ENCODE measurements around the gene SULT4A1. TPM values are rescaled to one million over a fixed set of nuclear protein-coding genes. Genes with fewer than 3 reads are reported as not detected.

The SULT4A1 gene
- total RNA-seq, 4 donors from 2014 or later = not detected

DNA sequence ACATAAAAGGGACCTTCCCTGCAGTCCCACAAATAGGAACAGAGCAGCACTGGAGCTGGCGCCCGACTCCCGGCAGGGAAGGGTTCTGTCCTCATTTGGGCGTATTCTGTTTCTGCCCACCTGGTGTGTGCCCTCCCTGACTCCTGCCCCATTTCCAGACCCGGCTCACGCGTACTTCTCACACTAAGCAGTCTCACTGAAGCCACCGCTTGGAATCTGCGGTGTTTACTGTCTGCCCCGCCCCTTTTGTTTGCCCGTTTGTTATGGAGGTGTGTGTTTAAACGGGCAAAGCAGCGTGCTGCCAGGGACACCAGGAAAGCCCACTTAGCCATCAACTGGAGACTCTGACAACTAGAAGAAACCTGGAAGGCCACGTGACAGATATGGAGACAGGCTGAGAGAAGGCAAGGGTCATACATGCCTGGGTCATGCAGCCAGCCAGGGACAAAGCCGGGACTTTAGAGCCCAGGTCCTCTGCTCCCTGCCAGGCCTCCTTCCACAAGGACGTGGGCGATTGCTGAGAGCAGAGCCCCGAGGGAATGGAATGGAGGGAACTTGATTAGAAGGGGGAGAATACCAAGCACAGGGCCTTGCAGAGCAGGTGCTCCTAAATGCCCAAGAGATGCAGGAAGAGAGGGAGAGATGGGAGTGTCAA is 41.5 kb downstream of the SULT4A1 start:
- Histone ChIP-seq H3K9me3 (no peaks in the 10 kb centered on the region), H3K4me1 (peaks cover 0 to under 1% (median 0%) of the 10 kb centered on the region in 3 donors), H3K27ac (no peak overlapping the region), H3K4me3 (no peak overlapping the region), H3K27me3 (peaks cover 0 to 56% (median 0%) of the 10 kb centered on the region in 4 donors), H3K36me3 (no peaks in the 10 kb centered on the region)
- 52 to 68% methylated on average over 14 to 18 of the region's 18 CpGs for WGBS, 2 donors
- intact Hi-C loops (cut with DNase I) = no loop called here
- no peak for TF ChIP-seq POLR2A (IDR thresholded peaks at IDR 0.05)
- TF ChIP-seq, protein P1, sequence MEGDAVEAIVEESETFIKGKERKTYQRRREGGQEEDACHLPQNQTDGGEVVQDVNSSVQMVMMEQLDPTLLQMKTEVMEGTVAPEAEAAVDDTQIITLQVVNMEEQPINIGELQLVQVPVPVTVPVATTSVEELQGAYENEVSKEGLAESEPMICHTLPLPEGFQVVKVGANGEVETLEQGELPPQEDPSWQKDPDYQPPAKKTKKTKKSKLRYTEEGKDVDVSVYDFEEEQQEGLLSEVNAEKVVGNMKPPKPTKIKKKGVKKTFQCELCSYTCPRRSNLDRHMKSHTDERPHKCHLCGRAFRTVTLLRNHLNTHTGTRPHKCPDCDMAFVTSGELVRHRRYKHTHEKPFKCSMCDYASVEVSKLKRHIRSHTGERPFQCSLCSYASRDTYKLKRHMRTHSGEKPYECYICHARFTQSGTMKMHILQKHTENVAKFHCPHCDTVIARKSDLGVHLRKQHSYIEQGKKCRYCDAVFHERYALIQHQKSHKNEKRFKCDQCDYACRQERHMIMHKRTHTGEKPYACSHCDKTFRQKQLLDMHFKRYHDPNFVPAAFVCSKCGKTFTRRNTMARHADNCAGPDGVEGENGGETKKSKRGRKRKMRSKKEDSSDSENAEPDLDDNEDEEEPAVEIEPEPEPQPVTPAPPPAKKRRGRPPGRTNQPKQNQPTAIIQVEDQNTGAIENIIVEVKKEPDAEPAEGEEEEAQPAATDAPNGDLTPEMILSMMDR (IDR thresholded peaks at IDR 0.05) = no peak
- no peak for DNase-seq

DNA sequence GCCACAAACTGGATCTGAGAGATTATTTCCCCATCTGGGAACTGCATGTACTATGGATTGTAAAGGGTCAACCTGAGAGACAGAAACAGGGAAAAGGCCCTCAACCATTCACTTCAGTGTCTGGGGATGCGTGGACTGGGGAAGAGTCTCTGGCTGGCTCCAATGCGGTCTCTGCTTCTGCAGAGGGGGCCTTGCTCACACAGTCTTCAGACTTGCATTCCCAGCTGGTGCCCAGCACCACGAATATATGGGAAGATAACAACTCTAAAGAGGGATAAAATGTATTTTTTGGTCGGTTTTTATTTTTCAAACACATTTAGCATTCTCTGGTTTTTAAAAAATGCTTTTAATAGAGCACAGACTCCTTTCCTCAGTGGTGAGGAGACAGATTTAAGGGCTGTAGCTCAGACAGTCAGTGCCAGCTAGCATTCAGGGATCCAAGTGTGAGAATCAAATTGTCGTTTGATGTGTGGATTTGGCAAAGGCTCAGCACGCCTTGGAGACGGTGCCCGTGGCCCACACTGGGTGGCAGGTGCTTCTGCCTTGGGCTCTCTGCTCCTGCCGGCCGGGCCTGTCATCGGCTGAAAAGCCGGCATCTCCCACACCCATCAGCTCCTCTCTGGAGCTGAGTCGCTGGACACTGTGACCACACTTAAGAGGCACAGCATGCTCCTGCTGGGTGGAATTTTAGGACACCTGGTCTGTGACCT is 42.2 kb downstream of the SULT4A1 start:
- intact Hi-C loops (cut with DNase I) = no loop called here
- 64 to 68% methylated on average over 7 to 9 of the region's 13 CpGs for WGBS, 2 donors
- no peaks in the 10 kb centered on the region for H3K9me3 ChIP-seq
- no peak overlapping the region for H3K27ac ChIP-seq
- no peak for DNase-seq
- no peaks in the 10 kb centered on the region for H3K36me3 ChIP-seq
- no peak overlapping the region for H3K4me3 ChIP-seq
- H3K27me3 ChIP-seq = peaks cover 0 to 53% (median 0%) of the 10 kb centered on the region in 4 donors
- H3K4me1 ChIP-seq = no peaks in the 10 kb centered on the region
- TF ChIP-seq POLR2A (IDR thresholded peaks at IDR 0.05) = no peak
- TF ChIP-seq, protein P1 (IDR thresholded peaks at IDR 0.05) = no peak

DNA sequence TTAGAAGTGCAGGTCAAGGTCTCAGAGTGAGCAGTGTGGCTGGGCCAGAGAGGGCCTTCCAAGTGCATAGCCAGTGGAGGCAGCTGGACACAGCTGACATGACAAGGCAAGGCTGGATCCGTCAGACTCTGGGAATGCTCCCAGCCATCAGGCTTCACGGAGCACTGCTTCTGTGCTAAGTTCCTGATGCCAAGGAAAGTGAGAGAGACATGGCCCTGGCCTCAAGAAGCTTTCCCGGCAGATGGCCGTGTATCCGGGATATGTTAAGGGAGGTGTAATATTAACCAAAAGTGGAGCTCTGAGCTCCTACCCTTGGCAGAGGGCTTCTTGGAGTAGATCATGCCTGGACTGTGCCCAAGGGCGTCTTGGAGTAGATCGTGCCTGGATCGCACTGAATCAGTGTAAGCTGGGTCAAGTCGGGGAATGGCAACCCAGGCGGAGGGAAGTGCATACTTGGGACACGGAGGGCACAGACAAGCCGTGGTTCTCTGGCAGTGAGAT is 42.8 kb downstream of the SULT4A1 start:
- Histone ChIP-seq H3K36me3 (no peaks in the 10 kb centered on the region), H3K27me3 (peaks cover 0 to 48% (median 0%) of the 10 kb centered on the region in 4 donors), H3K4me3 (no peak overlapping the region), H3K4me1 (no peaks in the 10 kb centered on the region), H3K27ac (no peak overlapping the region), H3K9me3 (no peaks in the 10 kb centered on the region)
- WGBS, 2 donors = 76 to 84% methylated on average over 7 to 9 of the region's 12 CpGs
- intact Hi-C loops (cut with DNase I) = no loop called here
- TF ChIP-seq, protein P1 (IDR thresholded peaks at IDR 0.05) = no peak
- no peak for TF ChIP-seq POLR2A (IDR thresholded peaks at IDR 0.05)
- DNase-seq = no peak

DNA sequence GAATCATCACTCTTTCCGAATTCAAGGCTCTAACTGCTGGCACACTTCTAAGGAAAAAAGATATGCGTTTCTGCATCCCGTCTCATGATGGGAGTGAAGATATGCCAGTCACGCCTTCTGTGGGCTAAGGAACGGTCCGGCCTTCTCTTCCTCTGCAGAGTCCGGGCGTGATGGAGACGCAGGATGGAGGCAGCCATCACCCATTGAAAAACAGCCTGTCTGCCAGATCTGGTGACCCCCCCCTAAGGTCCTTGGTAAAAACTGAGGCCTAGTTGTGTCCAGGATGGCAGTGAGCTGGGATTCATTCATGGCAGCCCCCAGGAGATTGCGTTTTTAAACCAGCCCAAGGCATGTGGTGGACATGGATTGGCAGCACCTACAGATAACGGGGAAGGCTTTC is 43.3 kb downstream of the SULT4A1 start:
- H3K9me3 ChIP-seq = no peaks in the 10 kb centered on the region
- no peak overlapping the region for H3K27ac ChIP-seq
- H3K27me3 ChIP-seq = peaks cover 0 to 43% (median 0%) of the 10 kb centered on the region in 4 donors
- WGBS, 2 donors = 90 to 91% methylated on average over 9 of the region's 11 CpGs
- intact Hi-C loops (cut with DNase I) = no loop called here
- H3K36me3 ChIP-seq = no peaks in the 10 kb centered on the region
- H3K4me3 ChIP-seq = no peak overlapping the region
- no peak for DNase-seq
- no peaks in the 10 kb centered on the region for H3K4me1 ChIP-seq
- TF ChIP-seq, protein P1 (IDR thresholded peaks at IDR 0.05) = no peak
- no peak for TF ChIP-seq POLR2A (IDR thresholded peaks at IDR 0.05)

DNA sequence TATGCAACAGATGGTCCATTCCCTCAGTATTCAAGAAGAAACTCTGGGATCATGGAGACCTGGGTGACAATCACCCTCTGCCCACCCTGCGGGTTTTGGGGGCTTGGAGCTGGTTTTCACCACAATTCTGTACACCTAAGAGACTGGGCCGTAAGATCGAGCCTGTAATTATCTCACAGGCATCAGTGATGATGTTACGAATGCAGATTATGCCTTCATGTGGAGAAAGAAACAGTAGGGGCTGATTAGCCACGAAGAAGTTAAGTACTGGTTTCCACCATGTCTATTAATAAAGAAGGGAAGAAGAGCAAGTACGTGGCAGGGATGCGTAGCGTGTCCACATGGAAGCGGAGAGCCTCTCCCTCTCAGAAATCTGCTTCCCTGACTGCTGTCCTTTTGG is 44.9 kb downstream of the SULT4A1 start:
- H3K27ac ChIP-seq = no peak overlapping the region
- H3K9me3 ChIP-seq = no peaks in the 10 kb centered on the region
- H3K4me1 ChIP-seq = peaks cover 0 to 11% (median 8%) of the 10 kb centered on the region in 3 donors
- intact Hi-C loops (cut with DNase I) = no loop called here
- no peaks in the 10 kb centered on the region for H3K36me3 ChIP-seq
- WGBS, 2 donors = 86 to 90% methylated on average over 9 of the region's 9 CpGs
- H3K27me3 ChIP-seq = peaks cover 0 to 30% (median 0%) of the 10 kb centered on the region in 4 donors
- DNase-seq = no peak
- TF ChIP-seq POLR2A (IDR thresholded peaks at IDR 0.05) = no peak
- TF ChIP-seq, protein P1 (IDR thresholded peaks at IDR 0.05) = no peak
- H3K4me3 ChIP-seq = no peak overlapping the region

Measured in esophagus squamous epithelium (tissue), 5 donors.